Glomerular endothelial cell (primary cell): ENCODE data around the gene ZDHHC7. TPM values are rescaled to one million over a fixed set of nuclear protein-coding genes. Genes with fewer than 3 reads are reported as not detected.

Experiments used
- DNase-seq: peaks from one replicate; pipeline ENCODE4 v3.0.0-alpha.2; 2011; ENCODE audit warnings: low read depth, low spot score; ENCODE audit errors: extremely low read depth
- total RNA-seq: library from RNA; depleted of rRNA; stranded (reverse); fragments of >200 nt; gene quantifications from 2 replicates; pipeline ENCODE4 v1.2.3, GENCODE V29; 2015

The ZDHHC7 gene
- total RNA-seq, 1 donor from 2014 or later = 71.7 TPM

- no peak for DNase-seq
Measured at GRCh38 chr16:85025781-85026653, 14.7 kb upstream of the ZDHHC7 start.

GRCh38 chr16:85019659-85020245 lies 8.4 kb upstream of the ZDHHC7 start:
- no peak for DNase-seq

GRCh38 chr16:85018529-85019236 lies 7.3 kb upstream of the ZDHHC7 start:
- no peak for DNase-seq

GRCh38 chr16:85017633-85018032 lies 6.3 kb upstream of the ZDHHC7 start:
- no peak for DNase-seq

- no peak for DNase-seq
Measured at GRCh38 chr16:85017151-85017550, 5.8 kb upstream of the ZDHHC7 start.

- DNase-seq = no peak
Measured at GRCh38 chr16:85015481-85016187, 4.3 kb upstream of the ZDHHC7 start.

- no peak for DNase-seq
Measured at GRCh38 chr16:85014311-85014710, 3.0 kb upstream of the ZDHHC7 start.

- no peak for DNase-seq
Measured at GRCh38 chr16:85011846-85012284, 530 bp upstream of the ZDHHC7 start.

GRCh38 chr16:85010446-85010930 lies 847 bp downstream of the ZDHHC7 start:
- no peak for DNase-seq

DNA sequence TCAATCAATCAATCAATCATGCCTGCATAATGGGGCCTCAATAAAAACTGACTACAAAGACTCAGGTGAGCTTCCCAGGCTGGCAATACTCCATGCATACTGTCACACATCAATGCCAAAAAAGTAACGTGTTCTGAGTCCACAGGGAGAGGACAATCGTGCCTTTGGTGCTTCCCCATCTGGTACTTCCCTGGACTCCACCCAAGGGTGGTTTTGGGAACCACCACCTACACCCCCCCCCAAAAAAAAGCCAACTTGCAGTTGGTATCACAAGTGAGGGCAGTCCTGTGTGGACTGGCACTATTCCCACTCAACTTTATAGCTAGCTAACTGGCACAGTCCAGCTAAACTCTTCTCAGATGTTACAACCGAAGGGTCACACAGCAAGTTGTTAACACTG lies 3.1 kb downstream of the ZDHHC7 start:
- no peak for DNase-seq

DNA sequence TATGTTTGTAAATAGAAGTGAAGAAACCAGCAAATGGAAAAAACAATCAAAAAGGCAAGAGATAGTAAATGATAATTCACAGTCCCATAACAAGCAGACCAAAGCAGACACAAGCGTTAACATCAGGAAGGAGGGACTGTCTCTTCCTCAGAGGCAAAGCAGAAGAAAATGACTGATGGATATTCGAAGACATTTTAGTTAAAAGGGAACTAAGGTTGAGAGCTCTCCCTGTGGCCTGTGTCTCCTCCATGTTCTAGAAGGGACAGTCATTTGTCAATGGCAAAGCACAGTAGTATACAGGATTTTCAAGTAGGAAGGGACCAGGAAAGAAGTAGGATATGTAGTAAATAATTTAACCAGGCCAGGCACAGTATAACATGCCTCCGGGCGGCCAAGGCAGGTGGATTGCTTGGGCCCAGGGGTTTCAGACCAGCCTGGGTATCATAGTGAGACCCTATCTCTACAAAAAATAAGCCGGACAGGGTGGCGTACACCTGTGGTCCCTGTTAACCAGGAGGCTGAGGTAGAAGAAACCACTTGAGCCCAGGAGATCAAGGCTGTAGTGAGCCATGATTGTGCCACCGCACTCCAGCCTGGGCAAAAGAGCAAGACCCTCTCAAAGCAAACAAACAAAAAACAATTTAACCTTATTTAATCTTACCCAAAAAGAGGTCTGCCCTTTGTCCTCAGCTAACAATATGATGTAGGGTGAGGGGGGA lies 3.7 kb downstream of the ZDHHC7 start:
- no peak for DNase-seq

GRCh38 chr16:85006639-85007038 lies 4.7 kb downstream of the ZDHHC7 start:
- DNase-seq = no peak

GRCh38 chr16:85005285-85006069 lies 5.9 kb downstream of the ZDHHC7 start:
- no peak for DNase-seq

DNA sequence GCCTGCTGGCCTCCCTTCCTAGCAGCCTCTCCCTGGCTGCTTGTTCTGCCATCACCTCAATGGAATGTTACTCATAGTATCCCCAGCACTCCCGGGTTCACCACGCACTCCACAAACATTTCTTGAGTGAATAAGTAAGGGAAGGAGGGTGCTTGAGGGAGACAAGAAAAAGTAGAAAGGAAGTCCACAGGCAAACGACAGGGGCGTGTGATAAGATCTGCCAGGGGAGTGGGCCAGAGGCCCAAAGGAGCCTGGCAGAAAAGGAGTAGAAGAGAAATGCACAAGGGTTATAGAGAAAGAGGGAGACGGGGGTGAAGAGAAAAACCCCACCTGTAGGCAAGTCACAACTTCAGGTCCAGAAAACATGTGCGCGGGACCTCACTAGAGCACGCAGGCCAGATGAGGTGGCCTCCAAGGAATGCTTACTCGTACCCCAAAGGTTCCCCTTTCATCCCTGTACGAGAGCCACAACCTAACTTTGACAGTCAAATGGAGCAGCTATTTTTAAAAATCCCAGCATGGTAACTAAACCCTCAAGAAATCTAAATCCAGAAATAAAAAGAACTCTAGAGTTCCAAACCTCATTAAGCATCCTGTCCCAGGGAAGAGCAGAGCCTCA lies 6.6 kb downstream of the ZDHHC7 start:
- DNase-seq = no peak

GRCh38 chr16:85003725-85004586 lies 7.4 kb downstream of the ZDHHC7 start:
- no peak for DNase-seq

GRCh38 chr16:85003076-85003475 lies 8.3 kb downstream of the ZDHHC7 start:
- DNase-seq = no peak

DNA sequence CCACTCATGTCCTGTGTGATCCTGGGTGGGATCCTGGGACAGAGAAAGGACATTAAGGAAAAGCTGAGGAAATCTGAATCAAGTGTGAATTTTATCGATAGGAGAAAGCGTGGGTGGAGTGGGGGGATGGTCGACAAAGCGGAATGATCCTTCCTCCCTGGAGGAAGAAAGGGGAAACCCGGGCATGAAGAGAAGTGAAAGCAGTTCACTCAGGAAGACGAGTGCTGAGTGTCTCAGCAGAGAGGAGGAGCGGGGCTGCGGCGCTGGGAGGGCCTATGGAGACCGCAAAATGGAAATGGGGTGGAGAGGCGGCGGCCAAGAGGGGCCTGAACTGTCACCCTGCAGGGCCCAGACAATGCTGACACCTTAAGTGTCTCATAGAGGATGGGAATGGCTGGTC lies 8.7 kb downstream of the ZDHHC7 start:
- no peak for DNase-seq

GRCh38 chr16:85002099-85002541 lies 9.2 kb downstream of the ZDHHC7 start:
- DNase-seq = no peak
